Effector CD4-positive, alpha-beta T cell (primary cell): ENCODE data around the gene PHETA1.
"Not testable (repeated sequence)": the region's sequence is repeated elsewhere in the genome, so short reads cannot be mapped to it uniquely, and the experiment has no call there.

Source experiments
- DNase-seq: peaks from one replicate; pipeline ENCODE4 v3.0.0-alpha.2; 2020

PHETA1 gene

GRCh38 chr12:111347891-111348644 is 20.8 kb downstream of the PHETA1 start:
- no peak for DNase-seq

- no peak for DNase-seq
These were observed 24.5 kb downstream of the PHETA1 start for GRCh38 chr12:111344254-111344875.

GRCh38 chr12:111343181-111343580 is 25.7 kb downstream of the PHETA1 start:
- no peak for DNase-seq

- no peak for DNase-seq
These were observed 26.5 kb downstream of the PHETA1 start for GRCh38 chr12:111342376-111342775.

GRCh38 chr12:111341426-111342065 is 27.3 kb downstream of the PHETA1 start:
- no peak for DNase-seq

GRCh38 chr12:111340680-111341079 is 28.2 kb downstream of the PHETA1 start:
- DNase-seq = not testable (repeated sequence)

- DNase-seq = no peak
These were observed 28.7 kb downstream of the PHETA1 start for GRCh38 chr12:111340231-111340630.

- no peak for DNase-seq
These were observed 29.5 kb downstream of the PHETA1 start for GRCh38 chr12:111339321-111339938.

- DNase-seq = no peak
These were observed 30.8 kb downstream of the PHETA1 start for GRCh38 chr12:111338096-111338495.

- no peak for DNase-seq
These were observed 31.5 kb downstream of the PHETA1 start for GRCh38 chr12:111337371-111337770.

- DNase-seq = not testable (repeated sequence)
These were observed 32.5 kb downstream of the PHETA1 start for GRCh38 chr12:111336411-111336810.

GRCh38 chr12:111335811-111336210 is 33.1 kb downstream of the PHETA1 start:
- no peak for DNase-seq

- DNase-seq = not testable (repeated sequence)
These were observed 33.6 kb downstream of the PHETA1 start for GRCh38 chr12:111335301-111335700.

GRCh38 chr12:111334393-111334915 is 34.4 kb downstream of the PHETA1 start:
- no peak for DNase-seq

- no peak for DNase-seq
These were observed 37.8 kb downstream of the PHETA1 start for GRCh38 chr12:111330800-111331752.

GRCh38 chr12:111328138-111328537 is 40.8 kb downstream of the PHETA1 start:
- no peak for DNase-seq

GRCh38 chr12:111327474-111327873 is 41.4 kb downstream of the PHETA1 start:
- no peak for DNase-seq

GRCh38 chr12:111322336-111323250 is 46.3 kb downstream of the PHETA1 start:
- no peak for DNase-seq

GRCh38 chr12:111321317-111321716 is 47.6 kb downstream of the PHETA1 start:
- no peak for DNase-seq

- no peak for DNase-seq
These were observed 48.4 kb downstream of the PHETA1 start for GRCh38 chr12:111320258-111321050.
